HG03460 (cell line): ENCODE data around the gene GALP.
"Not testable (repeated sequence)": the region's sequence is repeated elsewhere in the genome, so short reads cannot be mapped to it uniquely, and the experiment has no call there.

Experiments used
- ATAC-seq: cut with Tn5 transposase; IDR thresholded peaks from one replicate; pipeline ENCODE4 v1.9.1; 2021; ENCODE audit not compliant: unreplicated experiment

Gene GALP

GRCh38 chr19:56147307-56147706, 28.5 kb upstream of the GALP start:
- no peak for ATAC-seq

- ATAC-seq: no peak
Measured at GRCh38 chr19:56148096-56148495, 27.7 kb upstream of the GALP start.

- not testable (repeated sequence) for ATAC-seq
Measured at GRCh38 chr19:56148955-56149655, 26.7 kb upstream of the GALP start.

- ATAC-seq: no peak
Measured at GRCh38 chr19:56149656-56150038, 26.2 kb upstream of the GALP start.

DNA sequence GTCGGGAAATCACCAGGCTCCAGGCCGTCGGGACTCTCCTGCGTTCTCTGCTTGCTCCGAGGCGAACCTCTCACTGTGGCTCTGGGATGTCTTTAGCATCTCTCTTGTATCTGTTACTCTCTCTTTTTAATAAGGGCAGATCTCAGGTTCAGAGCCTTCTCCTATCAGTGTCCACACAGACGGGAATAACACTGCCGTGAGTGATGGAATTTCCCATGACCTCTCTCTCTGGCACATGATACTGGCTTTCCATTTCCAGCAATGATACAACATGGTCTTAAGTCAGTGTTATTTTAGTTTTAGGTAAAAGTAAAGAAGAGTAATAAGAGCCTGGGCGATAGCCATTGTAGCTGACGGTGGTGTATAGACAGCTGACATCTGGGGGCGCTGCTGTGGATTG, 25.4 kb upstream of the GALP start:
- no peak for ATAC-seq

DNA sequence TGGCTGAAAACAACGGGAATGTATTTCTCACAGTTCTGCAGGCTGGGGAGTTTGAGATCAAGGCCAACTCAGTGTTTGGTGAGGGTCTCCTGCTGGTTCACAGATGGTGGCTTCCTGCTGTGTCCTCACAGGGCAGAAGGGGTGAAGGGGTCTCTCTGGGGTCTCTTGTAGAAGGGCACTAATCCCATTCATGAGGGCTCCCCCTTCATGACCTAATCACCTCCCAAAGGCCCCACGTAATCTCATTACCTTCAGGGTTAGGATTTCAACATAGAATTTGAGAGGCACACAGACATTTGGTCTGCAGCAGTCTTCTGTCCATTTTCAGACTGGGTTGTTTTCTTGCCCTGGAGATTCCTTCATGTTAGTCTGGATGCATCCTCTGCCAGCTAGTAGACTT, 23.2 kb upstream of the GALP start:
- ATAC-seq: no peak

- no peak for ATAC-seq
Measured at GRCh38 chr19:56153507-56153906, 22.3 kb upstream of the GALP start.

GRCh38 chr19:56155124-56155687, 20.6 kb upstream of the GALP start:
- no peak for ATAC-seq

DNA sequence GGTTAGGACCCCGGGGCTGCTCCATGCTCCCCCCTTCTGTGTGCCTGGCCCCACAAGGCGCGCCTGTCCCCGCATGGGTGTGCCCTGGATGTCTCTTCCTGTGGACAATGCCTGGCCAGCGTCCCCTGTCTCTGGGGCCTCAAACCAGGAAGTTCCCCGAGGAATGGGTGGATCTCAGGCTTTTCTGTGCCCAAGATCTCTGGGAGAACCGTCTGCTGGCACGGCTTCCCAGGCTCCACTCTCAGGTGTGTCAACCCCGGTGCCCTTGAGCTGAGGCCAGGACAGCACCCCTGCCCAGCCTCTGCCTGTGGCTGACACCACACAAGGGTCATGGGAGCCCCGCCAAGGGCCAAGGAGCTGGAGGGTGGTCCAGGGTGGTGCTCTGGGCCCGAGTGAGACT, 19.0 kb upstream of the GALP start:
- ATAC-seq: no peak

DNA sequence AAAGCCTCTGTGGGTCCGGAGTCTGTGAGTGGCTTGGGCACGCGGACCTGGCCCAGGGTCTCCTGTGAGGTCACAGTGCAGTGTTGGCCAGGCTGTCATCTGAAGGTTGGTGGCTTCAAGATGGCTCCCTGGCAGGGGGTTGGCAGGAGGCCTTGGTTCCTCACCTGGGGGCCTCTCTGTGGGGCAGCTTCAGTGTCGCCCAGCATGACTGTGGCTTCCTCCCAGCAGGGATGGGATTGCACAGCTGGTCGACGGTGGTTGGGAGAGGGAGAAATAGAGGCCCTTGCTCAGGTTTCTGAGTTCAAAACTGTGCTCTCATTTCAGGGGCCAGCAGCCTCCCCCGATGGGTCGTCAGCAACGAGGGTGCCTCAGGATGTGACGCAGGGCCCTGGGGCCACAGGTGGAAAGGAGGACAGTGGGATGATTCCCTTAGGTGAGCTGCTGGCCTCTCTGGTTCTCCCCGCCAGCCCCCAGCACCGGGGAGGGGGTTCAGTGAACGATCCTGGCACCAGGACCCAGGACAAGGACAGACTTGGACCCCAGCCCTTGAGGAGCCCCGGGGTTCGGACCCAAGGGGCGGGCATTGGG, 17.5 kb upstream of the GALP start:
- ATAC-seq: no peak

DNA sequence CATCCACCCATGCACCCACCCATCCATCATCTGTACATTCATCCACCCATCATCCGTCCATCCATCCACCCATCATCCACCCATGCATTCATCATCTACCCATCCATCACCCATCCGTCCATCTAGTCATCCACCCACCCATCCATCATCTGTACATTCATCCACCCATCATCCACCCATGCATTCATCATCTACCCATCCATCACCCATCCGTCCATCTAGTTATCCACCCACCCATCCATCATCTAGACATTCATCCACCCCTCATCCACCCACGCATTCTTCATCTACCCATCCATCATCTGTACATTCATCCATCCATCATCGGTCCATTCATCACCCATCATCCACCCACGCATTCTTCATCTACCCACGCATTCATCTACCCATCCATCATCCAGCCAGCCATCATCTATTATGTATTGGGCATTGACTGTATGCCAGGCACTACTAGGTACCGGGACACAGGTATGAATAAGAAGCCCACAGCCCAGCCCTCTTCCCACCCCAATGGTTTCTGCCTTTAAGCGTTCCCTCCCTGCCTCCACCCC, 16.7 kb upstream of the GALP start:
- no peak for ATAC-seq

- no peak for ATAC-seq
Measured at GRCh38 chr19:56159622-56160271, 16.1 kb upstream of the GALP start.

DNA sequence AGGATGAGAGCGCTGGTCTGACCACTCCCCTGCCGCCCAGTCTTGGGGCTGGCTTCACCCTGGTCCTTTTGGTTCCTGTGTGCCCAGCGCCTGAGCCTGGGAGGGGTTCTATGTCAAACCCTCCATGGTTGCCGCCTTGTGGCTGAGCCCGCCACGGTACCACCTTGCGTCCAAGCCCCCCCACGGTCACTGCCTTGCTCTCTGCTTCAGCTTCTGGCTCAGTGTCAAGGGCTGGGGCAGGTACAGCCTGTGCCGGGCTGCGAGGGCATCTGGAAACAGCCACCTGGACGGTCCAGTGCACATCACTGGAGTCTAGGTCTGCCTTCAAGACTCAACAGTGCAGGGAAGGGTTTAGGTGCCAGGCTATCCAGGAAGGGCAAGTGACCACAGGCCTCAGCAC, 14.3 kb upstream of the GALP start:
- ATAC-seq: no peak

DNA sequence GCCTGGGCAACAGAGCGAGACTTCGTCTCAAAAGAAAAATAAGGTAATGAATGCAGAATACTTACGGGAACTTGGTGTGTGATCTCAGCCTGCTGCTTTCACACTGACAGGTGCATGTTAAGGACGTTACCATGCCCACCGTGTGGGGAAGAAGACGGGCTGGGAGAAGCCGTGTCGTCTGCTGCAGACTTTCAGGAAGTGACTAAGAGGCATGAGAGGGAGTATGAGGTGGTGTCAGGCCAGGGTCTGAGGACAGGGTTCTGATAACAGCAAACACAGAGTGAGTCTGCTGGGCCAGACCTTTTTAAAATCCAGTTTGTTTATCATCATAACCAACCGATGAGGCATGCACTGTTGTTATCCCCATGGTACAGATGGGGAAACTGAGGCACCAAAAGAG, 13.6 kb upstream of the GALP start:
- ATAC-seq: no peak

GRCh38 chr19:56163097-56163496, 12.7 kb upstream of the GALP start:
- ATAC-seq: no peak

DNA sequence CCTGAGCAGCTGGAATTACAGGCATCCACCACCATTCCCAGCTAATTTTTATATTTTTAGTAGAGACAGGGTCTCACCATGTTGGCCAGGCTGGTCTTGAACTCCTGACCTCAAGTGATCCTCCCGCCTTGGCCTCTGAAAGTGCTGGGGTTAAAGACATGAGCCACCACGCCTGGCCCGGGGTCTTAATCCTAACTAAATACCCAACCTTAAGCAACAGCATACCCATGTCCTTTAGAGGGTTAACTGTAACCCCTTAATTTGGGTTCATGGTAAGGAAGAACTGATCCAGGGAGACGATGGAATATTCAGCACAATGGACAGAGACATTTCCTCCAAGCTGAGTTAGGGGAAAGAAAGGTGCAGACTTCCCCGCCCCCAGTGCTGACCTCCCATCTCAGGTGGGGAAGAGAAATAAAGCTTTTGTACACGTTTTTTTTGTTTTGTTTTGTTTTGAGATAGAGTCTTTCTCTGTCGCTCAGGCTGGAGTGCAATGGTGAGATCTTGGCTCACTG, 8.7 kb upstream of the GALP start:
- ATAC-seq: no peak

GRCh38 chr19:56170261-56170660, 5.5 kb upstream of the GALP start:
- ATAC-seq: no peak

DNA sequence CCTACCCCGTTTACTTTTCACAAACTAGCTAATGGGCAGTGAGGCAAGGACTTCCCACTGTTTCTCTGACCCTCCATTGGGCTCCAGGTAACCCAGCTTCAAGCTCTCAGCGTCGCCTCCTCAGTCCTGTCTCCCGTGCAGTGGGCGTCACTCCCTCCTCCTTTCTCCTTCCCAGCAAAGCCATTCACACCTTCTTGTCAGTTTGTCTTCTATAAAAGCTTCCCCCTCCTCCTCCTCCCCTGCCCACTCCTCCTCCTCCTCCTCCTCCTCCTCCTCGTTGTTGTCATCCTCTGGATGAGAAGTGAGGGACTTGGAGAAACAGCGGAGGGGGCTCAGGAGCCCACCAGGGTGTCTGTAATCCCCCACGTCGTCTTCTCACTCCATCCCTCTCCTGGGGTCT, 1.7 kb upstream of the GALP start:
- ATAC-seq: no peak

GRCh38 chr19:56174550-56174949, 1.3 kb upstream of the GALP start:
- ATAC-seq: no peak

DNA sequence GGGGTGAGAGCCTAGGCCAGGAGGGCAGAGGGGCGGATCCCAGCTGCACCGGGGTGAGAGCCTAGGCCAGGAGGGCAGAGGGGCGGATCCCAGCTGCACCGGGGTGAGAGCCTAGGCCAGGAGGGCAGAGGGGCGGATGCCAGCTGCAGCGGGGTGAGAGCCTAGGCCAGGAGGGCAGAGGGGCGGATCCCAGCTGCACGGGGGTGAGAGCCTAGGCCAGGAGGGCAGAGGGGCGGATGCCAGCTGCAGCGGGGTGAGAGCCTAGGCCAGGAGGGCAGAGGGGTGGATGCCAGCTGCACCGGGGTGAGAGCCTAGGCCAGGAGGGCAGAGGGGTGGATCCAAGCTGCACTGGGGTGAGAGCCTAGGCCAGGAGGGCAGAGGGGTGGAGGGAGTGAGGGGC, 502 bp downstream of the GALP start:
- ATAC-seq: not testable (repeated sequence)

DNA sequence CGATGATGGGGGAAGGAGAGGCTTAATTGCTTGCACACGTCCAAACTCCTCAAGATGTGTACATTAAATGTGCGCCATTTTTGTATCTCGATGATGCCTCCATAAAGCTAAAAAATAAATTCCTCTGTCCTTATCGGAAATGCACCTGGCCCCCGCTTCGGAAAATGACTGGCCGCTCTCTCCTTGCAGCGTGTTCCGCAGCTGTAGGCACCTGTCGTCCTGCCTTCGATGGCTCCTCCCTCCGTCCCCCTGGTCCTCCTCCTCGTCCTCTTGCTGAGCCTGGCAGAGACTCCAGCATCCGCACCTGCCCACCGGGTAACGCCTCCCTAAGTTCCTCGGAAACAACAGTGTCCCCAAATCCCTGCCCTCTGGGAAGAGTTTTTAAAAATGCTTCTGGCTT, 1.1 kb downstream of the GALP start:
- no peak for ATAC-seq
